Sigmoid colon (tissue), 4 donors: Measurements from ENCODE around the gene LIMA1.

Experiments
- CTCF ChIP-seq, 4 experiments: fragments of 450-650 bp in 3 of 4; fragments of 200-600 bp in 1 of 4; IDR thresholded peaks; one replicate each; pipeline ENCODE4 v1.5.1; 2016 to 2019; ENCODE audit warnings: antibody characterized with exemption in 4 of 4, mild to moderate bottlenecking in 3 of 4, moderate library complexity in 2 of 4
- POLR2A ChIP-seq, 2 donors: fragments of 450-650 bp; IDR thresholded peaks; one replicate each; pipeline ENCODE4 v1.6.1; 2016; ENCODE audit warnings: antibody characterized with exemption in 2 of 2, mild to moderate bottlenecking in 2 of 2, moderate library complexity in 2 of 2
- POLR2AphosphoS5 ChIP-seq, 4 donors: sonication (generic); formaldehyde crosslinking; IDR thresholded peaks; one replicate each; pipeline ENCODE4 v1.6.1; 2017; ENCODE audit warnings: antibody characterized with exemption in 4 of 4

GRCh38 chr12:50182461-50182860 lies 100.9 kb downstream of the LIMA1 start:
- no peak for TF ChIP-seq CTCF (IDR thresholded peaks at IDR 0.05)
- no peak for TF ChIP-seq POLR2AphosphoS5 (IDR thresholded peaks at IDR 0.05)
- no peak for TF ChIP-seq POLR2A (IDR thresholded peaks at IDR 0.05)
